HepG2 (cell line): ENCODE measurements around the gene PPP1R13L. TPM values are rescaled to one million over a fixed set of nuclear protein-coding genes. Genes with fewer than 3 reads are reported as not detected.

Experiments
- AHR ChIP-seq: IDR thresholded peaks from 2 replicates; pipeline ENCODE4 v1.6.1; 2018; ENCODE audit warnings: missing genetic modification reagents, missing compliant biosample characterization
- GMEB2 ChIP-seq: IDR thresholded peaks from 2 replicates; pipeline ENCODE4 v1.6.1; 2016; ENCODE audit warnings: missing biosample characterization, missing genetic modification reagents, low read depth
- KDM5B ChIP-seq: sonication (generic); formaldehyde crosslinking; IDR thresholded peaks from 2 replicates; pipeline ENCODE4 v1.4.0; 2020; ENCODE audit warnings: missing genetic modification reagents, mild to moderate bottlenecking, borderline replicate concordance
- KLF9 ChIP-seq: IDR thresholded peaks from 2 replicates; pipeline ENCODE4 v1.6.1; 2016; ENCODE audit warnings: low read depth
- LRRFIP1 ChIP-seq: sonication (generic); formaldehyde crosslinking; conservative IDR thresholded peaks from 2 replicates; pipeline ENCODE4 v1.4.0; 2020; ENCODE audit warnings: missing genetic modification reagents
- MEIS2 ChIP-seq: sonication (generic); formaldehyde crosslinking; IDR thresholded peaks from 2 replicates; pipeline ENCODE4 v1.9.0; 2021; ENCODE audit warnings: mild to moderate bottlenecking, missing genetic modification reagents
- MYNN ChIP-seq: sonication (generic); formaldehyde crosslinking; IDR thresholded peaks from 2 replicates; pipeline ENCODE4 v1.4.0; 2020; ENCODE audit warnings: mild to moderate bottlenecking, low read depth, missing genetic modification reagents
- NFIC ChIP-seq: IDR thresholded peaks from 2 replicates; pipeline ENCODE4 v1.6.1; 2012; ENCODE audit warnings: mild to moderate bottlenecking, low read length, inconsistent platforms
- ONECUT2 ChIP-seq: sonication (generic); formaldehyde crosslinking; IDR thresholded peaks from 2 replicates; pipeline ENCODE4 v1.4.0; 2020; ENCODE audit warnings: missing genetic modification reagents
- PAX8 ChIP-seq: sonication (generic); formaldehyde crosslinking; IDR thresholded peaks from 2 replicates; pipeline ENCODE4 v1.8.0; 2022; ENCODE audit warnings: mild to moderate bottlenecking, missing genetic modification reagents, borderline replicate concordance
- POLR2AphosphoS5 ChIP-seq: IDR thresholded peaks from 2 replicates; pipeline ENCODE4 v1.6.1; 2012; ENCODE audit warnings: low read depth, low read length
- XRCC5 ChIP-seq: fragments of 200-400 bp; formaldehyde crosslinking; optimal IDR thresholded peaks from 2 replicates; pipeline ENCODE3; 2017; ENCODE audit warnings: mild to moderate bottlenecking, low read length
- ZFP36 ChIP-seq: fragments of 150-350 bp; IDR thresholded peaks from 2 replicates; pipeline ENCODE4 v1.6.1; 2018; ENCODE audit warnings: borderline replicate concordance, low read length, low read depth; ENCODE audit not compliant: partially characterized antibody
- ZNF234 ChIP-seq: sonication (generic); formaldehyde crosslinking; conservative IDR thresholded peaks from 2 replicates; pipeline ENCODE4 v1.5.1; 2020; ENCODE audit warnings: mild to moderate bottlenecking, missing genetic modification reagents
- ZNF496 ChIP-seq: sonication (generic); formaldehyde crosslinking; IDR thresholded peaks from 2 replicates; pipeline ENCODE4 v1.8.1; 2023; ENCODE audit warnings: mild to moderate bottlenecking, moderate library complexity, missing genetic modification reagents; ENCODE audit not compliant: insufficient replicate concordance
- ZNF567 ChIP-seq: sonication (generic); formaldehyde crosslinking; IDR thresholded peaks from 2 replicates; pipeline ENCODE4 v1.8.1; 2023; ENCODE audit warnings: mild to moderate bottlenecking, missing genetic modification reagents, borderline replicate concordance
- ZNF605 ChIP-seq: sonication (generic); formaldehyde crosslinking; IDR thresholded peaks from 2 replicates; pipeline ENCODE4 v1.8.0; 2022; ENCODE audit warnings: mild to moderate bottlenecking, missing genetic modification reagents
- ZNF691 ChIP-seq: sonication (generic); formaldehyde crosslinking; IDR thresholded peaks from 2 replicates; pipeline ENCODE4 v1.4.0; 2020; ENCODE audit warnings: missing genetic modification reagents, low read depth, mild to moderate bottlenecking, borderline replicate concordance
- ZNF792 ChIP-seq: IDR thresholded peaks from 2 replicates; pipeline ENCODE4 v1.6.1; 2016
- ZSCAN21 ChIP-seq: sonication (generic); formaldehyde crosslinking; IDR thresholded peaks from 2 replicates; pipeline ENCODE4 v1.8.0; 2022; ENCODE audit warnings: mild to moderate bottlenecking, missing genetic modification reagents, moderate library complexity, borderline replicate concordance
- ZXDC ChIP-seq: sonication (generic); formaldehyde crosslinking; IDR thresholded peaks from 2 replicates; pipeline ENCODE4 v1.5.0; 2020; ENCODE audit warnings: mild to moderate bottlenecking, missing genetic modification reagents
- polyA plus RNA-seq, 8 experiments: library from polyadenylated mRNA; depleted of rRNA in 3 of 8; stranded (reverse) in 7 of 8; unstranded in 1 of 8; fragments of >200 nt; fragmentation: Illumina TruSeq in 4 of 8; extraction: Trizol in 4 of 8; gene quantifications; 2 replicates each; pipeline versions ENCODE4 v1.2.1 to v1.2.3, GENCODE V29; 2011 to 2016; ENCODE audit warnings: low read depth in 4 of 8, missing spikeins in 1 of 8, mixed read lengths in 1 of 8; ENCODE audit not compliant: insufficient read depth in 1 of 8
- total RNA-seq, 5 experiments: library from RNA; depleted of rRNA; stranded (reverse); fragments of >200 nt; fragmentation: Illumina TruSeq; extraction: Trizol; gene quantifications; 2 replicates each; pipeline ENCODE4 v1.2.3, GENCODE V29; 2016; ENCODE audit warnings: low read depth in 1 of 5

Gene PPP1R13L
- total and polyA plus RNA-seq, 2 of the 13 experiments (the other 11 are each of a cell fraction or from before 2014, with no cell fraction given): 1.3 to 6.6 TPM

- TF ChIP-seq MYNN (CRISPR knock-in tag) (no peak), ZSCAN21 (CRISPR knock-in tag) (no peak), AHR (CRISPR knock-in tag) (no peak; the same call in 1 of the 2 replicates), PAX8 (CRISPR knock-in tag) (no peak), KDM5B (peak; percentile 41; the same call in 1 of the 2 replicates), ZNF496 (CRISPR knock-in tag) (no peak), ZFP36 (no peak), POLR2AphosphoS5 (no peak), ZXDC (CRISPR knock-in tag) (no peak), ZNF691 (no peak), MEIS2 (CRISPR knock-in tag) (peak; percentile 45; the same call in 1 of the 2 replicates), XRCC5 (peak; percentile 72), ZNF792 (CRISPR knock-in tag) (peak; percentile 68; the same call in 1 of the 2 replicates), LRRFIP1 (CRISPR knock-in tag) (no peak), ZNF234 (CRISPR knock-in tag) (no peak), GMEB2 (CRISPR knock-in tag) (no peak), ONECUT2 (CRISPR knock-in tag) (no peak), ZNF567 (CRISPR knock-in tag) (no peak), KLF9 (CRISPR knock-in tag) (0 out of 2 replicates have a peak, but pooled peaks have one; percentile 61), NFIC (no peak), ZNF605 (no peak)
Observed at GRCh38 chr19:45443462-45444317, 38.8 kb upstream of the PPP1R13L start (continued).
